Calu3 (cell line): ENCODE results near the gene NLGN1. TPM values are rescaled to one million over a fixed set of nuclear protein-coding genes. Genes with fewer than 3 reads are reported as not detected.
"Not testable (repeated sequence)": the region's sequence is repeated elsewhere in the genome, so short reads cannot be mapped to it uniquely, and the experiment has no call there.

Experiments
- Bru-seq: library from RNA; stranded (reverse); fragments of 400-500 nt; gene quantifications from one replicate; lab custom pipeline; 2021; lab: Mats Ljungman, UMichigan
- BruChase-seq, 2 experiments: library from RNA; stranded (reverse); fragments of 400-500 nt; gene quantifications; one replicate each; lab custom pipeline; 2021; lab: Mats Ljungman, UMichigan
- BruUV-seq: library from RNA; stranded (reverse); fragments of 400-500 nt; replicated peaks from 2 replicates; lab custom pipeline; 2021; lab: Mats Ljungman, UMichigan
- CTCF ChIA-PET: fragments of 300-600 bp; sonication (Branson Sonifier 250); formaldehyde crosslinking; loops from one replicate; lab custom pipeline; 2022; ENCODE audit warnings: antibody characterized with exemption; lab: Charles Lee
- DNase-seq: peaks from one replicate; pipeline ENCODE4 v3.0.0; 2022
- H3K27ac Mint-ChIP-seq: one replicate; pipeline ENCODE4 v1.8.0; 2022; ENCODE audit warnings: mixed read lengths; ENCODE audit not compliant: unreplicated experiment
- H3K27me3 Mint-ChIP-seq: one replicate; pipeline ENCODE4 v1.8.0; 2022; ENCODE audit warnings: mixed read lengths; ENCODE audit not compliant: unreplicated experiment
- H3K36me3 Mint-ChIP-seq: one replicate; pipeline ENCODE4 v1.8.0; 2022; ENCODE audit warnings: mild to moderate bottlenecking, moderate library complexity, mixed read lengths; ENCODE audit not compliant: insufficient read depth, unreplicated experiment
- H3K4me1 Mint-ChIP-seq: one replicate; pipeline ENCODE4 v1.8.0; 2022; ENCODE audit warnings: mild to moderate bottlenecking, low read depth, mixed read lengths; ENCODE audit not compliant: unreplicated experiment
- H3K4me3 Mint-ChIP-seq: one replicate; pipeline ENCODE4 v1.8.0; 2022; ENCODE audit warnings: mild to moderate bottlenecking, low read depth, moderate library complexity, mixed read lengths; ENCODE audit not compliant: unreplicated experiment
- H3K9me3 Mint-ChIP-seq: one replicate; pipeline ENCODE4 v1.8.0; 2022; ENCODE audit warnings: low read depth, mixed read lengths; ENCODE audit not compliant: unreplicated experiment
- intact Hi-C: fragments of 100-400 bp; cut with micrococcal nuclease; formaldehyde crosslinking; loops from one replicate; pipeline ENCODE4 v1.10.0; 2022; ENCODE audit not compliant: unreplicated experiment
- long read RNA-seq: library from polyadenylated mRNA; stranded (forward); transcript quantifications from one replicate; pipeline ENCODE4 v2.0.0, GENCODE V29; 2022
- total RNA-seq: library from RNA; stranded (reverse); gene quantifications from 2 replicates; pipeline ENCODE4 v1.2.3, GENCODE V29; 2022
- TF ChIP-seq, protein P1 (sequence below): fragments of 200-600 bp; IDR thresholded peaks from one replicate; pipeline ENCODE4 v1.8.0; 2022; ENCODE audit warnings: antibody characterized with exemption; ENCODE audit not compliant: unreplicated experiment

Gene NLGN1
- 2.2 and 2.6 TPM in 2 replicates for total RNA-seq
- percentile 34 among the genes with signal in this experiment for Bru-seq, nascent RNA
- percentile 36 among the genes with signal in this experiment for BruChase-seq, experiment 1, labeled RNA remaining after a 6-hour chase
- percentile 39 among the genes with signal in this experiment for BruChase-seq, experiment 2, labeled RNA remaining after a 2-hour chase
- long read RNA-seq = 0 reads

DNA sequence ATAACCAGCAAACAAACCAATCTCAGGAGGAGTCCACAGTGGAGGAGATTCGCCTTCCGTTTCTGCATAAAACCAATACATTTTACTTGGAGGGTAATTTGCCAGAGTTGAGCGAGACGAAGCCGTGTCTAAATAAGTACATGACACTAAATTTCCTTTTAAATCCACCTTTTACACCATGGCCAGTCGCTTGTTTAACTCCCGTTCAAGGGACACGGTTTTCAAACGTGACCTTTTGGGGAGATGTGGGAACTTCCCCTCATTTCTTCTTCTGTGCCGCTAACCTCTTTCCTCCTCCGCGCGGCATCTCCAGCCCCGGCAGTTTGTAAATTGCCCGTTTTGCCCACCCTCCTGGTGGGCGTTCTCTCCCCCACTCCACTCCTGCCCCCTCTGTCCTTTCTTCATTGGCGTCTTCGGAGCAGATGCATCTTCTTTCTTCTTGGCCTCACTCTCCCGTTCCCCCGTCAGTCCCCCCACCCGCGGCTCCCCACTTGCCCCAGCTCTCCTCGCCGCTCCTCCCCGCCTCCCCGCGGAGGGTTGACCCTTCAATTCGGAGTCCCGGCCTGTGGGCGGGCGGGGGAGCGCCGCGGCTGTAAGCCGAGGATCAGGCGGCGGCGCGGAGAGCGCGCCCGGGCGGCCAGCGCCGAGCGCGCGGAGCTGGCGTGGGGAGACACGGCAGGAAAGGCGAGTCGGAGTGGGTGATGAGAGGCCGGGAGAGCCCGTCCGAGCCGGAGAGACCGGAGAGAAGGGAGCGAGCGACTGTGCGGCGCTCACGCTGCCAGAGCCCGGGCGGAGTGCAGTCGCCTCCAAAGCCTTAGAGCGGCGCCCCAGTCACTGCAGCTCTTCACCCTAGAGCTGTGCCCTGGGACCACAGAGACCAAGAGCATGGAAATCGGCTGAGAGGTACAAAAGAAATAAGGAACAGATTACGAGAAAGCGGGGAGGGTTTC lies at the start of gene NLGN1:
Gene NLGN1, plus strand, starts transcription at position 584 of the 950 bp plus-strand sequence.
- no TSS peak for BruUV-seq
- no peaks in the 10 kb centered on the region for H3K9me3 Mint-ChIP-seq
- CTCF ChIA-PET = interaction anchor here (1.0 to 1.9 kb wide), 3 partner anchors 14 to 156 kb away, joined by 3 to 6 read pairs (median 4); no protein-coding TSS in a partner anchor
- TF ChIP-seq, protein P1, sequence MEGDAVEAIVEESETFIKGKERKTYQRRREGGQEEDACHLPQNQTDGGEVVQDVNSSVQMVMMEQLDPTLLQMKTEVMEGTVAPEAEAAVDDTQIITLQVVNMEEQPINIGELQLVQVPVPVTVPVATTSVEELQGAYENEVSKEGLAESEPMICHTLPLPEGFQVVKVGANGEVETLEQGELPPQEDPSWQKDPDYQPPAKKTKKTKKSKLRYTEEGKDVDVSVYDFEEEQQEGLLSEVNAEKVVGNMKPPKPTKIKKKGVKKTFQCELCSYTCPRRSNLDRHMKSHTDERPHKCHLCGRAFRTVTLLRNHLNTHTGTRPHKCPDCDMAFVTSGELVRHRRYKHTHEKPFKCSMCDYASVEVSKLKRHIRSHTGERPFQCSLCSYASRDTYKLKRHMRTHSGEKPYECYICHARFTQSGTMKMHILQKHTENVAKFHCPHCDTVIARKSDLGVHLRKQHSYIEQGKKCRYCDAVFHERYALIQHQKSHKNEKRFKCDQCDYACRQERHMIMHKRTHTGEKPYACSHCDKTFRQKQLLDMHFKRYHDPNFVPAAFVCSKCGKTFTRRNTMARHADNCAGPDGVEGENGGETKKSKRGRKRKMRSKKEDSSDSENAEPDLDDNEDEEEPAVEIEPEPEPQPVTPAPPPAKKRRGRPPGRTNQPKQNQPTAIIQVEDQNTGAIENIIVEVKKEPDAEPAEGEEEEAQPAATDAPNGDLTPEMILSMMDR = no peak
- peak within 1 kb of the TSS; percentile 95 for H3K27ac Mint-ChIP-seq
- H3K36me3 Mint-ChIP-seq = peaks cover 37% of the 10 kb centered on the region
- peak; percentile 71 for DNase-seq
- H3K4me1 Mint-ChIP-seq = peaks cover 23% of the 10 kb centered on the region
- peaks cover 35% of the 10 kb centered on the region for H3K27me3 Mint-ChIP-seq
- peak within 1 kb of the TSS; percentile 77 for H3K4me3 Mint-ChIP-seq
- intact Hi-C loops = loop anchor here (5.0 to 10.0 kb wide), 3 partner anchors 175 to 413 kb away; no protein-coding TSS in a partner anchor

DNA sequence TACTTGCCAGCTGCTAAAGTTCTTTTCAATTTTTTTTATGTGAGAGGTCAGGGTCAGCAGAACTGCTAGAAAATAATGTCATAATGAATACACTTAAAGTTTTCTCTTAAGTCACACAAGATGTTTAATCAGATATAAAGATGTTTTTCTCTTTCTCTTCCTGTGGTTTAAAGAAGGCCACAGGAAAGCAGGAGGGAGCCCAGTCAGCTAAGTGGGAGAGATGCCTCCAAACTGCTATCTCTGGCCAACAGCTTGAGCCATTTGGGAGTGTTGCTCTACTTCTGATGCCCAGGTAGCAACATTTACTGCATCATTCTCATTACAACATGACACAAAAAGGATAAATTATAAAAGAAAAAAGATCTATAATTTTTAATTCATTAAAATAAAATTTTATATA lies 45.7 kb upstream of the NLGN1 start:
- Mint-ChIP-seq H3K36me3 (no peaks in the 10 kb centered on the region), H3K27me3 (no peaks in the 10 kb centered on the region), H3K4me3 (no peak overlapping the region), H3K4me1 (no peaks in the 10 kb centered on the region), H3K27ac (no peak overlapping the region), H3K9me3 (no peaks in the 10 kb centered on the region)
- no TSS peak for BruUV-seq
- intact Hi-C loops = no loop called here
- TF ChIP-seq, protein P1 = no peak
- CTCF ChIA-PET = no interaction called here
- no peak for DNase-seq

DNA sequence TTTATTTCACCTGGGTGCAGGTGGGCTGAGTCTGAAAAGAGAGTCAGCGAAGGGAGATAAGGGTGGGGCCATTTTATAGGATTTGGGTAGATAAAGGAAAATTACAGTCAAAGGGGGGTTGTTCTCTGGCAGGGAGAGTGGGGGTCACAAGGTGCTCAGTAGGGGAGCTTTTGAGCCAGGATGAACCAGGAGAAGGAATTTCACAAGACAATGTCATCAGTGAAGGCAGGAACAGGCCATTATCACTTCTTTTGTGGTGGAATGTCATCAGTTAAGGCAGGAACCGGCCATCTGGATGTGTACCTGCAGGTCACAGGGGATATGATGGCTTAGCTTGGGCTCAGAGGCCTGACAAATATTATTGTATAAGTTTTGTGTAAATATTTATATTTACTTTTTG lies 44.4 kb upstream of the NLGN1 start:
- H3K27ac Mint-ChIP-seq, H3K4me3 Mint-ChIP-seq, H3K36me3 Mint-ChIP-seq, H3K4me1 Mint-ChIP-seq, BruUV-seq, CTCF ChIA-PET, H3K9me3 Mint-ChIP-seq, DNase-seq, intact Hi-C loops, H3K27me3 Mint-ChIP-seq: not testable (repeated sequence)

DNA sequence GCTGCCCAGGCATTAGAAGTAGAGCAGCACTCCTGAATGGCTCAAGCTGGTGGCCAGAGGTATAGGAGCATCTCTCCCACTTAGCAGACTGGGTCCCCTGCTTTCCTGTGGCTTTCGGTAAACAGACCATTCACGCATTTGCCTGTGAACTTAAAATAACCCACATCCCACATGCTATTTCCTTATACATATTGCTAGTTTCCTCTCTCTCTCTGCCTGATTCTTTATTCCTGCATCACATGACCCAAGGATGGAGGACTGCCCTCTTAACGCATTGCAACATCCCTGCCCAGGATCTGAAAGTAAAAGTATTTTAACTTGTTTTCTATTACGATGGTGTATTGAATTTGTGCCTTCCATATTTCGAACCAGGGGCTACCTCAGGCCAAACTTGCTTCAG lies 43.4 kb upstream of the NLGN1 start:
- Mint-ChIP-seq H3K27ac (no peak overlapping the region), H3K27me3 (no peaks in the 10 kb centered on the region), H3K4me3 (no peak overlapping the region), H3K9me3 (no peaks in the 10 kb centered on the region), H3K4me1 (no peaks in the 10 kb centered on the region), H3K36me3 (no peaks in the 10 kb centered on the region)
- DNase-seq = no peak
- intact Hi-C loops = no loop called here
- CTCF ChIA-PET = no interaction called here
- TF ChIP-seq, protein P1 = no peak
- BruUV-seq = no TSS peak
